ENCODE data around the gene PDCL3.

DNA sequence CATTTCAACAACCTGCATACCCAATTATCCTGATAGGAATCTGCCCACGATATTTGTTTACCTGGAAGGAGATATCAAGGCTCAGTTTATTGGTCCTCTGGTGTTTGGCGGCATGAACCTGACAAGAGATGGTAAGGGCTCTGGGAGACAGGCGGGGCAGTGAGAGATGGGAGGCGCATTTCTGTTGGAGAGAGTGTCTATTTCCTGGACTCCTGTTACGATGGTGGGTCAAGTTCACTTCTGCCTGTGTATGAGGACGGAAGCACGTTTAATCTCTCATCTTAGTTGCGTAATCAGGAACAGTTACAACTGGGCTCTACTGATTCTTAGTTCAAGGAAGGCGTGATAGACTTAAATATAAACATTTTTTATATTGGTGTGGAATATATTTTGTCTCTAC is 8.9 kb downstream of the PDCL3 start:
- TF ChIP-seq POLR2A (IDR thresholded peaks at IDR 0.05) (no peak), POLR2AphosphoS5 (IDR thresholded peaks at IDR 0.05) (no peak), EP300 (IDR thresholded peaks at IDR 0.05) (no peak)
- TF ChIP-seq, protein P1, sequence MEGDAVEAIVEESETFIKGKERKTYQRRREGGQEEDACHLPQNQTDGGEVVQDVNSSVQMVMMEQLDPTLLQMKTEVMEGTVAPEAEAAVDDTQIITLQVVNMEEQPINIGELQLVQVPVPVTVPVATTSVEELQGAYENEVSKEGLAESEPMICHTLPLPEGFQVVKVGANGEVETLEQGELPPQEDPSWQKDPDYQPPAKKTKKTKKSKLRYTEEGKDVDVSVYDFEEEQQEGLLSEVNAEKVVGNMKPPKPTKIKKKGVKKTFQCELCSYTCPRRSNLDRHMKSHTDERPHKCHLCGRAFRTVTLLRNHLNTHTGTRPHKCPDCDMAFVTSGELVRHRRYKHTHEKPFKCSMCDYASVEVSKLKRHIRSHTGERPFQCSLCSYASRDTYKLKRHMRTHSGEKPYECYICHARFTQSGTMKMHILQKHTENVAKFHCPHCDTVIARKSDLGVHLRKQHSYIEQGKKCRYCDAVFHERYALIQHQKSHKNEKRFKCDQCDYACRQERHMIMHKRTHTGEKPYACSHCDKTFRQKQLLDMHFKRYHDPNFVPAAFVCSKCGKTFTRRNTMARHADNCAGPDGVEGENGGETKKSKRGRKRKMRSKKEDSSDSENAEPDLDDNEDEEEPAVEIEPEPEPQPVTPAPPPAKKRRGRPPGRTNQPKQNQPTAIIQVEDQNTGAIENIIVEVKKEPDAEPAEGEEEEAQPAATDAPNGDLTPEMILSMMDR (IDR thresholded peaks at IDR 0.05) = no peak
